ENCODE measurements around the gene CASTOR1.

The CASTOR1 gene

DNA sequence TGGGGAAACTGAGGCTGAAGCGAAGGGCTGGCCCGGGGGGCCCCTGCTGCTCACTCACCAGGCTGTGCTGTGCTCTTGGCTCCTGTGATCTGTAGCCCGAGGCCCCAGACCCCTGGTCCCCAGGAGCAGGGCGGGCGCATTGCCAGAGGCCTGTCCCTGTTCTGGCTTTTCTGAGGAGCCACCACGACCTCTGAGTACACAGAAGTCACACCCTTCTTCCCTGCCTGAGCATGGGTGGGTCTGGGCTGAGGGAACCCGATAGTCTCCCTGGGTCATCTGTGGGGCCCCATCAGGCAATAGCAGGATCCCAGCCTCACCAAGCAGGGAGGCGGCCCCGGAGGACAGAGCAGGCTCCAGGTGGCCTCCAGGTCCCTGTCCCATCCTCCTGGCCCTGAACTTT is 5.1 kb downstream of the CASTOR1 start:
- DNase-seq (ENCODE audit: low spot score), result no peak

DNA sequence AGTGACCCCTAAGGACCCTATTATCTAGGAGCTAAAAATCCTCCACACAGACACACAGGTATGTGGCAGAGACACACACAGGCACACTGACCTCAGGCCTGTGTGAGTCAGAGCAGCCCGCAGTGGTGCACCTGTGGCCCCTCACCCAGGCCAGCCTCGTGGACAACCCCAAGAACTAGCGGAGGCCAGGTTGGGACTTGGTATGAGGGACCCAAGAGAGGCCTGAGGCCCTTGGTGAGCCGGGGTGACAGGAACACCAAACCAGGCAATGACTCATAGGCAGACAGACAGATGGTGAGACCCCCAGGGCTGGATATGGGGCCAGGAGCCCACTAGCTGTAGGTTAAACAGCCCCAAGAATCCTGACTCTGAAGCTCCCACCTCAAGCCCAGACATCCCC is 6.0 kb downstream of the CASTOR1 start:
- no peak for DNase-seq (ENCODE audit: low spot score)

GRCh38 chr22:30282616-30283046 is 6.7 kb downstream of the CASTOR1 start:
- DNase-seq (ENCODE audit: low spot score), result no peak

GRCh38 chr22:30280505-30280904 is 8.8 kb downstream of the CASTOR1 start:
- no peak for DNase-seq (ENCODE audit: low spot score)

GRCh38 chr22:30279932-30280331 is 9.4 kb downstream of the CASTOR1 start:
- no peak for DNase-seq (ENCODE audit: low spot score)

DNA sequence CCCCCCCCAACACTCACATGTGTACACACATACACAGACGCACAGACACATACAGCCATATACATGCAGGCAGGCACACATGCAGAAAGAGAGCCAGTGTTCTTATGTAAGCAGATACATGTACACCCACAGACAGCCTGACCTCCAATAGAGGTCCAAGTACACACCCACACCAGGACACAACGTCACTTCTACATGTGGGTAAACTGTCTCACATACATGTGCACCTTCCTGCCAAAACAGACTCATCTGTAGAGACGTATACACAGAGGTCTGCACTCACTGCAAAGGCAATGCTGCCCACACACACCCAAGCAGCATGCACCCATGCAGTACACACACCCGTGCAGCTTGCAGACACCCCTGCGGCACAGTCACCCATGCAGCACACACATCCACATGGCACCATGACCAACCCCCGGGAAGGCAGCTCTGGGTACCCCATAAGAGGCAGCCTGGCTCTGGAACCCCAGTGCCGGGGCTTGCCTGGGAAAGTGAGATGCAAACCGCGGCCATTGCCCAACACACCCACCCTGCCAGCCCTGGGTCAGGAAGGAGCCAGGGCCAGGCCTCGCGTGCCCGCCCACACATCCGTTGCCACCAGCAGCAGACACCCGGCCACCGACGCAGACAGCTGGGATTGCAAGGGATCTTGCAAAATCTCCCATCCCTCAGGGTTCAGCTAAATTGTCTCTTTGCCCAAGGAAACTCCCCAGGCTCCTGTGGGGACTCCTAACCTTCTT is 10.1 kb downstream of the CASTOR1 start:
- no peak for DNase-seq (ENCODE audit: low spot score)

- DNase-seq (ENCODE audit: low spot score), result no peak
These were observed 11.6 kb downstream of the CASTOR1 start for GRCh38 chr22:30277547-30278344.

GRCh38 chr22:30276039-30276438 is 13.3 kb downstream of the CASTOR1 start:
- DNase-seq (ENCODE audit: low spot score), result no peak

GRCh38 chr22:30275625-30276024 is 13.7 kb downstream of the CASTOR1 start:
- no peak for DNase-seq (ENCODE audit: low spot score)

- DNase-seq (ENCODE audit: low spot score), result no peak
These were observed 14.9 kb downstream of the CASTOR1 start for GRCh38 chr22:30274437-30274812.

DNA sequence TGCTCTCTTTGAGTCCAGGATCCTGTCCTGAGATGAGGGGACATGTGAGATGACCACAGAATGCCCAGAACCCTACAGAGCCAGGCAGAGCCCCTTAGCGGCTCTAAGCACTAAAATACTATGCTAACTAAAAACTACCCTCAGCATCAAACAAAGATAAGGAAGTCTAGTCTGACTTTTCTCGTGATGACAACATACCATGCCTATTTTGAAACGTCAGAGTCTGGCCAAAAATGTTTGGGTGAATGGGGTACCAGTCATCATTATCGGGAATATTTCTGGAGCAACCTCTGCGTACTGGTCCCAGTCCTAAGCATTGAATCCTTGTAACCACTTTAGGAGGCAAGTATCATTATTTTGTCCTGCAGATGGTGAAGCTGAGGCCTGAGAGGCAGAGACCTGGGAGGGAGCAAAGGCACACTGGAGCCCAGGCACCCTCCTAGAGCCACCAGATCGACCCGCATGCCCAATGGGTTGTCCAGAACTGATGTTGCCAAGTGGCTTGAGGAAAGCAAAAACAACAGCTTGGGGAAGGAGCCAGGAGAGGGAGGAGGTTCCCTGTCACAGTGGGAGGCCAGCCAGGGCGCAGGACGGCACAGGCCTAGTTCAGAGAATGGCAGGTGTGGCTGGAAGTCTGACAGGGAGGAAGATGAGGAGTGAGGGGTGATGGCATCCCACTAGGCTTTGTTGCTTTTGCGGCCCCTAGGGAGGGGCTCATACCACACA is 15.4 kb downstream of the CASTOR1 start:
- no peak for DNase-seq (ENCODE audit: low spot score)

DNA sequence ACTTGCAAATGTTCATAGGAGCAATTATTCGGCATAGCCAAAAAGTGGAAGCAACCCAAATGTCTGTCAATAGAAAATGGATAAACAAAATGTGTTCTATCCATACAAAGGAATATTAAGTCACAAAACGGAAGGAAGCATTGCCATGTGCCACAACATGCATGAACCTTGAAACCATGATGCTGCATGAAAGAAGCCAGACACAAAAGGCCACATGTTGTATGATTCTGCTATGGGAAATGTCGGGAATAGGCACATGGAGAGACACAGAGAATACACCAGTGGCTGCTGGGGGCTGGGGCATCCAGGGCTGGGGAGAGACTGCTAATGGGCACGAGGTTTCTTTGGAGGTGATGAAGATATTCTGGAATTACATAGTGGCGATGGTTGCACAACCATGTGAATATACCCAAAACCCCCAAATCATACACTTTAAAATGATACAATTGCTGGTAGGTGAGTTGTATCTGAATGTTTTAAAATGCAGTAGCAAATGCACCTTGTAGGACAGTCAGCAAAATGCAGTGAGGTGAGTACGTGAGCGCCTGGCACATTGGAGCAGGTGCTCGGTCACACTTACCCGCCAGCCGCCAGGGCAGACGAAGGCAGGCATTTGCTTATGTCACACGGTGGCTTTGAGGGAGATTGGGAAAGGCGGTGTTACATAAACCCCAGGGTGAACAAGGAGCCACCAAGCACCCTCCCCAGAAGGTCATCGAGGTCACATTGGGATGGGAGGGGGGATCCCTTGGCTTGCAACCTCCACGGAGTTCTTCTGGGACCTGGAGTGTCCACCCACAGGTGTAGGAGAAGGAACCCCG is 16.3 kb downstream of the CASTOR1 start:
- no peak for DNase-seq (ENCODE audit: low spot score)

GRCh38 chr22:30270832-30271231 is 18.5 kb downstream of the CASTOR1 start:
- no peak for DNase-seq (ENCODE audit: low spot score)

DNA sequence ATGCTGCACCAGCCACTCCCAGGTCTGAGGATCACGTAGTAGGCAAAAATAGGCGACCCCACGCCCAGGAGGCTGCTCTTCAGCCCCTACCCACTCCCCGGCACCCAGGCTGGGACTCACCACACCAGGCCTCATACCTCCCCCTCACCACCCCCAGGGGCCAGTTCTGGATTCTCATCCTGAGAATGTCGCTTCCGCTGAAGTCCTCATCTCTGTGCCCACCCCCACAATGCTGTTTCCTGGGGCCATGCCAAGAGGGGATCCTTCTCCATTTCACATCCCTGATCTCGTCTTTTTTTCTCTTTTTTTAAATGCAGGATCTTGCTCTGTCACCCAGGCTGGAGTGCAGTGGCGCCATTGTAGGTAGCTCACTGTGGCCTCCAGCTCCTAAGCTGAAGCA is 21.0 kb downstream of the CASTOR1 start:
- DNase-seq (ENCODE audit: low spot score), result no peak

DNA sequence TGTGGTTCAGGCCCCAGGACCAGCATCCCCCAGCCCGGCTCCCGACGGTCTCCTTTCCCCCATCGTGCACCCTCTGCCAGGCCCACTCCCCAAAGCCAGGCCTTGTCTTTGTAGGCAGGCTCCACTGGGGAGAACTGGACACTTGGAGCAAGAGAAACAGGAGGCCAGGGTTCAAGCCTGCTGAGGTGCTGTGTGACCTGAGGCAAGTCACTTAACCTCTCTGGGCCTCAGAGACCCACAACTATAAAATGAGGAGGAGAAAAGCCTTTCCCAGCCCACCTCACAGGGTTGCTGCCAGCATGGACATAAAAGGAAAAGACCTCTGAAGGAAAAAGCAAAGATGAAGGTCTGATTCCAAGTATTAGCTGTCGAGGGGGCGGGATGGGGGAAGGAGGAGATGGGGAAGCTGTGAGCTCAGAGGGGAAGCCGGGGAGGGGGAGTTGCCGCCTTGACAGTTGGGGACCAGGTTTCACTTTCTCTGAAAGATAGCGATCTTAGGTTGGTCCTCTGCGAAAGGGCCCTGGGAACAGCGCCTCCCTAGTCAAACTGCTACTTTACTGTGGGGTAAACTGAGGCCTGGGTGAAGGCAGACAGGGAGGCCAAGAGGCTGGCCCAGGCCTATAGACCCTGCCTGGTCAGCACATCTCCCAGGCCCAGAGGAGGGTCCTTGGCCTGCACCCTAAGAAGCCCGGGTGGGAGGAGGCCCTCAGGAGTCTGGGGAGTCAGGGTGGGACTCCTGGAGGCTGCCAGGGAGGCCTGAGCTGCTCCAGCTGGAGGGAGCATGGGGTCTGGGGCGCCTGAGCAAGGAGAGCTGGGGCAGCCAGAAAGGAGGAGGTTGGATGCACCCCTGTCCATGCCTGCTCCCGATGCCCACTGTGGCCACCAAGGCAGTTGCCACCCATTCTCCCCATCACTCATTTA is 21.7 kb downstream of the CASTOR1 start:
- DNase-seq (ENCODE audit: low spot score), result no peak

GRCh38 chr22:30266445-30267381 is 22.6 kb downstream of the CASTOR1 start, which contains the start of gene OSM:
Gene OSM, minus strand, starts transcription at chr22:30266851. Its CDS starts 52 bp downstream, at chr22:30266799.
- no peak for DNase-seq (ENCODE audit: low spot score)

GRCh38 chr22:30265823-30266444 is 23.4 kb downstream of the CASTOR1 start:
- no peak for DNase-seq (ENCODE audit: low spot score)

DNA sequence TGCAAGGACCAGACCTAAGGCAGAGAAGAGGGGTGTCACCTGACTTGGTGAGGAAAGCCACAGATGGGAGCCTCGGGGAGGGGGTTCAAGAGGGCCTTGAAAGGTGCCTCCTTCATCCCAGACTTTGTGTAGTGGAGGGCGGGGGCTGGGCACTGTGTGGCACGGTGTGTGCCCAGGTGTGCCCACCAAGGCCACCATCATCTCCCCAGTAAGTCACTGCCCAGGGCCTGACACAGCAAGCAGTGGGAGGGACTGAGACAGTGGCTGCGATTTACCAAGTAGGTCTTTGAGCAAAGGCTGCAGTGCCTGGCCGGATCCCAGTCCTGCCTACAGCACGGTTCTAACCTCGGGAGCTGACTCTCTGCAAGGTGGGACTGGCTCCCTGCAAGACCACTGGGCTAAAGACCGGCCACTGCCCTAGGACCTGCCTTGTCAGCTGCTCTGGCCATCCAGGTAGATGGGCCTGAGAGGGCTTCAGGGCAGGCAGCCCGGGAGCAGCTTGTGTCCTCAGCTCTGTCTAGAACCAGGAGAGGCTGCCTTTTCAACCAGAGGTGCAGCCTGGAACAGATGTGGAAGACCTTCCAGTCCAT is 24.1 kb downstream of the CASTOR1 start:
- no peak for DNase-seq (ENCODE audit: low spot score)

DNA sequence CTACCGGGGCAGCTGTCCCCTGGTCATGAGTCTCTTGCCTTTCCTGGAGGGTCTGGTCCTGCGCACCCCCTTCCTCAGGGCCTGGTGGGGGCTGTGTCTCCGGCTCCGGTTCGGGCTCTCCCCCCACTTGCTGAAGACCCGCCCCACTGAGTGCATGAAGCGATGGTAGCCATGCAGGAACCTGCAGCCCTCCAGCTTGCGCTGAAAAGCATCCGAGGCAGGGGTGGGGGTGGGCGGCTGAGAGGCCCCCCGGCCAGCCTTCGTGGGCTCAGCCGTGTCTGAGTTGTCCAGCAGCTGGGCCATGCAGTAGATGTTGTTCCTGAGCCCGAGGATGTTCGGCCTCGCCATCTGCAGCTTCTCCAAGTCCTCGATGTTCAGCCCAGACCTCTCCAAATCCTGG is 25.4 kb downstream of the CASTOR1 start:
- DNase-seq (ENCODE audit: low spot score), result no peak

Measured in HuH-7 (cell line).